ENCODE results near the gene TNF.

Gene TNF

DNA sequence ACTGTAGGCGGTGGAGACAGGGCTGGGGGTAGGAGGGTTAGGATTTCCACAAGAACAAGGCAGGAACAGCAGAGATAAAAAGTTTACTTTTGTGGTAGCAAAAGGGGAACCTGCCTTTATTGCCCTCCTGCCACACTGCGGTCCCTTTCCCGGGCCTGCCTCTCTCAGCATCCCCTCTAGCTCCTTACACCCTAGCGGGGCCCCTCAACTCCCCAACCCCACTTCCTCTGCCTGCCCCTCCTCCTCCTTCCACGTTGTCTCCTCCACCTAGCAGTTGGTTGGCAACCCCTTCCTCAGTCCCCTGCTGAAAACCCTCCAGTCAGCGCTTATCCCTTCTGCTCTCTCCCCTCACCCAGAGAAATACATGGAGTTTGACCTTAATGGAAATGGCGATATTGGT is 40.4 kb downstream of the TNF start:
- Histone ChIP-seq H3K27ac (ENCODE audit: low read depth in 2 of 2, low read length in 2 of 2) (peak overlapping the region in 1 of 2 donors; percentile 43), H3K9me3 (ENCODE audit: control insufficient read depth in 2 of 2, low read length in 2 of 2) (no peaks in the 10 kb centered on the region), H3K9ac (ENCODE audit: low read depth in 1 of 2, low read length in 2 of 2) (no peak overlapping the region), H3K4me3 (ENCODE audit: low read length in 2 of 2) (peak overlapping the region in 1 of 2 donors; percentile 41), H3K27me3 (ENCODE audit: control insufficient read depth in 2 of 2, insufficient read depth in 2 of 2, low read length in 2 of 2) (no peaks in the 10 kb centered on the region), H3K36me3 (ENCODE audit: control insufficient read depth in 2 of 2, insufficient read depth in 2 of 2, low read length in 2 of 2) (no peaks in the 10 kb centered on the region), H3K4me1 (ENCODE audit: control insufficient read depth in 2 of 2, insufficient read depth in 2 of 2, low read length in 2 of 2) (peaks cover 9 to 16% of the 10 kb centered on the region in 2 donors)

DNA sequence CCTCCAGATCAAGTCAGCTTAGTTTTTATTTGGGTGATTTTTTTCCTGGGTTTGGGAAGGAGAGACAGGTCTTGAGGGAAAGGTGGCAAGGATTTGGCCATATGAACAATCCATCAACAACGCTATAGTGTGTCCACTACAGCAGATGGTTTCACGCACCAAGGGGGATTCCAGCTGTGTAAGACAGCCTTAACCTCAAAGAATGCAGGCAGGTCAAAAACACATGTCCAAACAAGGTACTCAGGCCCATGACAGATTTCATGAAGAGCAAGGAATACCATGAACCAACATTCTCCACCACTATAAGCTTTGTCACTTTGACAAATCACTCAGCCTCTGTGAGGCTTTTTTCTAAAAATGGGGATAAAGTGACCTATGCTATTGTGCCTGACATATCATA is 41.6 kb downstream of the TNF start:
- Histone ChIP-seq H3K4me1 (ENCODE audit: control insufficient read depth in 2 of 2, insufficient read depth in 2 of 2, low read length in 2 of 2) (peaks cover 15 to 27% of the 10 kb centered on the region in 2 donors), H3K9me3 (ENCODE audit: control insufficient read depth in 2 of 2, low read length in 2 of 2) (no peaks in the 10 kb centered on the region), H3K4me3 (ENCODE audit: low read length in 2 of 2) (no peak overlapping the region), H3K27me3 (ENCODE audit: control insufficient read depth in 2 of 2, insufficient read depth in 2 of 2, low read length in 2 of 2) (no peaks in the 10 kb centered on the region), H3K27ac (ENCODE audit: low read depth in 2 of 2, low read length in 2 of 2) (no peak overlapping the region), H3K9ac (ENCODE audit: low read depth in 1 of 2, low read length in 2 of 2) (no peak overlapping the region), H3K36me3 (ENCODE audit: control insufficient read depth in 2 of 2, insufficient read depth in 2 of 2, low read length in 2 of 2) (no peaks in the 10 kb centered on the region)

DNA sequence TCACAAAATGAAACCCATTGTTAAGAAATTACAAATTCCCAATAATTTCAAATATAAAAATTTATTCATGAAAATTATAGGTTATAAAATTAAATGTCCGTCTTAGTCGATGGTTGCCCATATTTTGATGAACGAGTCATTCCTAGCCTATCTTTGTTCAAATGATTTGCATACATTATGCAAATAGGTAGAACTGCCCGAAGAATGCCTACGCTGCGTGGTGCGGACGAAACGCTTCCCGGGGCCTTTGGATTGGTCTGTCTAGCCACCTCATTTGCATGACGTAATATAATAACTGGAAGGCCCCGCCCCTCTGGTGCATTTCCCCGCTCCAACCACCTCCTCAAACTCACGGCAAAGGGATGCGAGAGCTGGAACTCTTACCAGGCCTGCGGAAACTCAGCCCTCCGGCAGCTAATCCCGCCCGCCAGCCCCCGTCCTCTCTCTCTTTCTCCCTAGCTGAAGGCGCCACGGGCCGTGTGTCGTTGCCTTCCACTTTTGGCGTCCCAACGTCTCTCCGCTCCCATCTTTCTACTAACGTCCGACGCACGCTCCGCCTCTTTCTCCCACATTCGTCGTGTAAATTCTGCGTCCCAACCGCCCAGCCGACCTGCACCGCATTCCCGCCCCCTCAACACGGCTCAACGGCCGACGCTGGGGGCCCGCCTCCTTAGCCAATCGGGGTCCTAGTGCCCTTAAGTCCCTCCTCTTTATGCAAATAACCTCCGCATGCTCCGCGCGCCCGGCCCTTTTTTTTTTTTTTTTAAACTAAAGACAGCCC is 44.6 kb downstream of the TNF start:
- H3K9me3 ChIP-seq (ENCODE audit: control insufficient read depth in 2 of 2, low read length in 2 of 2) = no peaks in the 10 kb centered on the region
- no peaks in the 10 kb centered on the region for H3K27me3 ChIP-seq (ENCODE audit: control insufficient read depth in 2 of 2, insufficient read depth in 2 of 2, low read length in 2 of 2)
- H3K36me3 ChIP-seq (ENCODE audit: control insufficient read depth in 2 of 2, insufficient read depth in 2 of 2, low read length in 2 of 2) = peaks cover 14 to 25% of the 10 kb centered on the region in 2 donors
- peak overlapping the region; percentile 99 for H3K27ac ChIP-seq (ENCODE audit: low read depth in 2 of 2, low read length in 2 of 2)
- peaks cover 10 to 22% of the 10 kb centered on the region in 2 donors for H3K4me1 ChIP-seq (ENCODE audit: control insufficient read depth in 2 of 2, insufficient read depth in 2 of 2, low read length in 2 of 2)
- H3K9ac ChIP-seq (ENCODE audit: low read depth in 1 of 2, low read length in 2 of 2) = peak overlapping the region; percentile 85 to 89
- H3K4me3 ChIP-seq (ENCODE audit: low read length in 2 of 2) = peak overlapping the region; percentile 79 to 89

DNA sequence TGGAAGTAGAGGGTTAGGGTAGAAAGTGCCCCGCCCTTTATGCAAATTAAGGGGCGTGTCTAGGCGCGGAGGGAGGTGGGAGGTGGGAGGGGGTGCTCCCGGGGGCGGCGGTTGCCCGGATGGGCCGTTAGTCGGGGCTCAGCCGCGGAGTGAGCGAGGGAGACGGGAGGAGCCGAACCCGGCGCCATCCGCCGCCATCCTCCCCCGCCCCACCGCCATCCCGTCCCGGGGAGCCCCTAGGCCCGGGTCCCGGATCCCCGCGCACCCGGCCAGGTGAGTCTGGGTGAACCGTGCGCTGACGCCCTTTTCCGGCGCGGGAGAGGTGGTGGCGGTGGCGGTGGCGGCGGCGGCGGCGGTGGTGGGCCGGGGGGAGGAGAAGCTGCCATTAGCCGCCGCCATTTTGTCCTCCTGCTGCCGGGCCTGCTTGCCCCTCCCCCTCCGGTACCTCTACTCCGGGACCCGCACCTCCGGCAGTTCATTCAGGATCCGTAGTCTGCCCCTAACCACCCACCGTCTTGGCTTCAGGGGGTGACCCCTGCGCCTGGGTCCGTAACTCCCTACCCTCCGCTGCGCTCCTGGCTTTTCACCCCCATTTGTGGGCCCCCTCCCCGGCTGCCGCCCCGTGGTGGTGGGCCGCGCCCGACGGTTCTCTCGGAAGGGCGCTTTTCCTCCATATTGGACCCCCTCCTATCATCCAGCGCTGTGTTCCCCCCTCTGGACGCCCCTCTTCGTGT is 45.4 kb downstream of the TNF start, which contains the start of gene PRRC2A:
Gene PRRC2A (plus strand): TSS at position 130 of the 734 bp plus-strand sequence. CDS start 2,075 bp downstream, outside the sequence.
- H3K36me3 ChIP-seq (ENCODE audit: control insufficient read depth in 2 of 2, insufficient read depth in 2 of 2, low read length in 2 of 2) = peaks cover 22 to 33% of the 10 kb centered on the region in 2 donors
- peak within 1 kb of the TSS; percentile 93 to 94 for H3K9ac ChIP-seq (ENCODE audit: low read depth in 1 of 2, low read length in 2 of 2)
- H3K27ac ChIP-seq (ENCODE audit: low read depth in 2 of 2, low read length in 2 of 2) = peak within 1 kb of the TSS; percentile 99
- peak within 1 kb of the TSS; percentile 86 to 89 for H3K4me3 ChIP-seq (ENCODE audit: low read length in 2 of 2)
- peaks cover 10 to 21% of the 10 kb centered on the region in 2 donors for H3K4me1 ChIP-seq (ENCODE audit: control insufficient read depth in 2 of 2, insufficient read depth in 2 of 2, low read length in 2 of 2)
- H3K27me3 ChIP-seq (ENCODE audit: control insufficient read depth in 2 of 2, insufficient read depth in 2 of 2, low read length in 2 of 2) = no peaks in the 10 kb centered on the region
- H3K9me3 ChIP-seq (ENCODE audit: control insufficient read depth in 2 of 2, low read length in 2 of 2) = no peaks in the 10 kb centered on the region

DNA sequence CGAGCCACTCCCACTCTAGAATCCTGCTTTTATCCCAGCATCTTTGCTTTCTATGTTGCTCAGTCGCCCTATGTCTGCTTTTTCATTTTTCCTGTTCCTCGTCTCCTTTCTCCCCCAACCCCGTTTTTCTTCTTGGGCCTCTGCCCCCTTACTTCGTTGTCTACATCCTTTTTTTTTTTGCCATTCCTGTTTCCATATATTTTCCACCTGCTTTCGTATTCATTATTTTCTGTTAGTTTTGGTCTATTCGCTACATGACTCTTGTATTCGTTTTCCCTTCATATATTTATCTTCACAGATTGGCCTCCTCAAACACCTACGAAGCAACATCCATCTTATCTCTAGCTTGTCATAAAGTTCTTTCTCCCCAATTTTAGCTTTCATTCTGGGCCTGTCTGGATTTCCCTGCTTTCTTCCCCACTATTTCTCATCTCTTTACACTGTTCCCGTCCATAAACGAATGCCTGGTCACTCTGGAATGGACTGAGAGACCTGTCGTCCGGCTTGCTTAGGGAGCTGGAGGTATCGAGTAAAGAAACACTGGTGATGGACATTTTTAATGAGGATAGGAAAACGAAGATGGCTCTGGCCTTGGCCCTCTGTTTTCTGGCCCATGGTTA is 46.1 kb downstream of the TNF start:
- Histone ChIP-seq H3K36me3 (ENCODE audit: control insufficient read depth in 2 of 2, insufficient read depth in 2 of 2, low read length in 2 of 2) (peaks cover 27 to 39% of the 10 kb centered on the region in 2 donors), H3K4me3 (ENCODE audit: low read length in 2 of 2) (peak overlapping the region; percentile 80 to 86), H3K27ac (ENCODE audit: low read depth in 2 of 2, low read length in 2 of 2) (peak overlapping the region; percentile 99), H3K9ac (ENCODE audit: low read depth in 1 of 2, low read length in 2 of 2) (peak overlapping the region; percentile 93 to 94), H3K27me3 (ENCODE audit: control insufficient read depth in 2 of 2, insufficient read depth in 2 of 2, low read length in 2 of 2) (no peaks in the 10 kb centered on the region), H3K9me3 (ENCODE audit: control insufficient read depth in 2 of 2, low read length in 2 of 2) (no peaks in the 10 kb centered on the region), H3K4me1 (ENCODE audit: control insufficient read depth in 2 of 2, insufficient read depth in 2 of 2, low read length in 2 of 2) (peaks cover 10 to 21% of the 10 kb centered on the region in 2 donors)

DNA sequence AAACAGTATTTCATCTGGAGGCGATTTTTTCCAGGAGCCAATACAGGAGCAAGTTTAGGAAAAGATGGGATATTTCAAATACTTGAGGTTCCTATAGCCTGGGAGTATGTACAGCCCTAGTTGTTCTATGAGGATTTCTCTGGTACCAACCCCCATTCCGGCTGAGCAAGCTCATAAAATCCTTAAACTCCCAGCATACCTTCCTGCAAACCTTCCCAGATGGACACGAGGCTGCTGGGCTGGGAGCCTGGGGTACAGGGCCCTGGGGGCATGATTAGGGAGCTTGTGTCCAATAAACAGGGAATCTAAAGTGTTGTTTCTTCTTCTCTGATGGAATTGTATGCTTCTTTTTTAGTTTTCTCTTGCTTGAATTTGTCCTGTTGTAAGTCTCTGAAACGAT is 46.6 kb downstream of the TNF start:
- Histone ChIP-seq H3K4me3 (ENCODE audit: low read length in 2 of 2) (peak overlapping the region; percentile 80 to 86), H3K9ac (ENCODE audit: low read depth in 1 of 2, low read length in 2 of 2) (peak overlapping the region; percentile 93 to 94), H3K27ac (ENCODE audit: low read depth in 2 of 2, low read length in 2 of 2) (peak overlapping the region; percentile 1 to 99)

DNA sequence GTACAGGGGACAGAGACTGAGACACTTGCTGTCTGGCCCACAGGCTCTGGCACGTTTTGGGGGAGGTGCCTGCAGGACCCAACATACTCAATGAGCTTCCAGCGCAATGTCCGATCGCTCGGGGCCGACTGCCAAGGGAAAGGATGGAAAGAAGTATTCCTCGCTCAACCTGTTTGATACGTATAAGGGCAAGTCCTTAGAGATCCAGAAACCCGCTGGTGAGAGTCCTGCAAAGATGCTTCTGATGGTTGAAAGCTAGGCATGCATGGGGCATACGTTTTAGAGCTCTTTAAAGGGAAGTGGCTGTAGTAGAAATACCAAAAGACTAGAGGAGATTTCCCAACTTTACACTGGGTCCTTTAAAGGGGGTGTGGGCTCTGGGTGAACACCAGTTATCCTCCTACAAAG is 47.3 kb downstream of the TNF start:
- peaks cover 10 to 21% of the 10 kb centered on the region in 2 donors for H3K4me1 ChIP-seq (ENCODE audit: control insufficient read depth in 2 of 2, insufficient read depth in 2 of 2, low read length in 2 of 2)
- H3K27me3 ChIP-seq (ENCODE audit: control insufficient read depth in 2 of 2, insufficient read depth in 2 of 2, low read length in 2 of 2) = no peaks in the 10 kb centered on the region
- peaks cover 39 to 52% of the 10 kb centered on the region in 2 donors for H3K36me3 ChIP-seq (ENCODE audit: control insufficient read depth in 2 of 2, insufficient read depth in 2 of 2, low read length in 2 of 2)
- no peaks in the 10 kb centered on the region for H3K9me3 ChIP-seq (ENCODE audit: control insufficient read depth in 2 of 2, low read length in 2 of 2)
- H3K9ac ChIP-seq (ENCODE audit: low read depth in 1 of 2, low read length in 2 of 2) = no peak overlapping the region
- no peak overlapping the region for H3K4me3 ChIP-seq (ENCODE audit: low read length in 2 of 2)
- no peak overlapping the region for H3K27ac ChIP-seq (ENCODE audit: low read depth in 2 of 2, low read length in 2 of 2)

More for the DNA sequence above, 46.6 kb downstream of the TNF start:
- Histone ChIP-seq H3K9me3 (ENCODE audit: control insufficient read depth in 2 of 2, low read length in 2 of 2) (no peaks in the 10 kb centered on the region), H3K4me1 (ENCODE audit: control insufficient read depth in 2 of 2, insufficient read depth in 2 of 2, low read length in 2 of 2) (peaks cover 10 to 21% of the 10 kb centered on the region in 2 donors), H3K27me3 (ENCODE audit: control insufficient read depth in 2 of 2, insufficient read depth in 2 of 2, low read length in 2 of 2) (no peaks in the 10 kb centered on the region), H3K36me3 (ENCODE audit: control insufficient read depth in 2 of 2, insufficient read depth in 2 of 2, low read length in 2 of 2) (peaks cover 33 to 45% of the 10 kb centered on the region in 2 donors)

DNA sequence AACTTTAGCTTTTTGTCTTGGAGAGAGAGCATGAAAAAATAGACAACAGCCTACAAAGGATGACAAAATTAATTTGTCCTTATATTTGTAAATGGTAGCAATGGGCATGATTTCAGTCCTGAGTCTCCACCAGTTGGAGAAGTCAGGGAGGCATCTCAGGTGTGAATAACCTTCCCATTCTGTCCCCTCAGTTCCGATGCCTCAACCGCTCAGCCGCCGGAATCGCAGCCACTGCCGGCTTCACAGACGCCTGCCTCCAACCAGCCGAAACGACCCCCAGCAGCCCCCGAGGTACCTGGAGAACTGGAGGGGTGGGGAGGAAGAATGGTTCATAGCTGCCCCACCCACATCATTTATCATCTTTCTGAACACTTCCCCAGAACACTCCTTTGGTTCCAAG is 48.7 kb downstream of the TNF start:
- Histone ChIP-seq H3K27ac (ENCODE audit: low read depth in 2 of 2, low read length in 2 of 2) (no peak overlapping the region), H3K36me3 (ENCODE audit: control insufficient read depth in 2 of 2, insufficient read depth in 2 of 2, low read length in 2 of 2) (peaks cover 48 to 66% of the 10 kb centered on the region in 2 donors)

DNA sequence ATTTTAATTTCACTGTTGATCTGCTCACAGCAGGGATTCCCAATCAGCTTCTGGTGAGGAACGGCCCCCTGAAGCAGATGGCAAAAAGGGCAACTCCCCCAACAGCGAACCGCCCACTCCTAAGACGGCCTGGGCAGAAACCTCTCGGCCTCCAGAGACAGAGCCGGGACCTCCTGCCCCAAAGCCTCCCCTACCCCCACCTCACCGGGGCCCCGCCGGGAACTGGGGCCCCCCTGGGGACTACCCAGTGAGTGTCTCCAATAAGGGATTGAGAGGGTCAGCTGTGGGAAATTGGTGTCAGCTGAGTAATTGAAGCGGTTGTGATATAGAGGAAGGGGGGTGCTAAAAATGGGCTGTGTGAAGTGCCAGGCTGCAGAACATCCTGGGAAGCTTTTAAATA is 51.6 kb downstream of the TNF start:
- peaks cover 4 to 5% of the 10 kb centered on the region in 2 donors for H3K4me1 ChIP-seq (ENCODE audit: control insufficient read depth in 2 of 2, insufficient read depth in 2 of 2, low read length in 2 of 2)
- H3K36me3 ChIP-seq (ENCODE audit: control insufficient read depth in 2 of 2, insufficient read depth in 2 of 2, low read length in 2 of 2) = peaks cover 65 to 89% of the 10 kb centered on the region in 2 donors
- H3K27ac ChIP-seq (ENCODE audit: low read depth in 2 of 2, low read length in 2 of 2) = no peak overlapping the region
- H3K9ac ChIP-seq (ENCODE audit: low read depth in 1 of 2, low read length in 2 of 2) = no peak overlapping the region
- no peaks in the 10 kb centered on the region for H3K27me3 ChIP-seq (ENCODE audit: control insufficient read depth in 2 of 2, insufficient read depth in 2 of 2, low read length in 2 of 2)
- no peaks in the 10 kb centered on the region for H3K9me3 ChIP-seq (ENCODE audit: control insufficient read depth in 2 of 2, low read length in 2 of 2)
- no peak overlapping the region for H3K4me3 ChIP-seq (ENCODE audit: low read length in 2 of 2)

More for the DNA sequence above, 48.7 kb downstream of the TNF start:
- no peaks in the 10 kb centered on the region for H3K9me3 ChIP-seq (ENCODE audit: control insufficient read depth in 2 of 2, low read length in 2 of 2)
- no peak overlapping the region for H3K4me3 ChIP-seq (ENCODE audit: low read length in 2 of 2)
- H3K9ac ChIP-seq (ENCODE audit: low read depth in 1 of 2, low read length in 2 of 2) = no peak overlapping the region
- H3K27me3 ChIP-seq (ENCODE audit: control insufficient read depth in 2 of 2, insufficient read depth in 2 of 2, low read length in 2 of 2) = no peaks in the 10 kb centered on the region
- H3K4me1 ChIP-seq (ENCODE audit: control insufficient read depth in 2 of 2, insufficient read depth in 2 of 2, low read length in 2 of 2) = peaks cover 10 to 21% of the 10 kb centered on the region in 2 donors
